Embryonic facial prominence (tissue), 1 donor: ENCODE results near the gene HPGD.
"Not testable (repeated sequence)": the region's sequence is repeated elsewhere in the genome, so short reads cannot be mapped to it uniquely, and the experiment has no call there.

Source experiments
- DNase-seq: peaks from one replicate; pipeline ENCODE4 v3.0.0-alpha.2; 2016; ENCODE audit errors: extremely low spot score

HPGD gene

GRCh38 chr4:174526731-174527130 lies 4.4 kb upstream of the HPGD start:
- no peak for DNase-seq

DNA sequence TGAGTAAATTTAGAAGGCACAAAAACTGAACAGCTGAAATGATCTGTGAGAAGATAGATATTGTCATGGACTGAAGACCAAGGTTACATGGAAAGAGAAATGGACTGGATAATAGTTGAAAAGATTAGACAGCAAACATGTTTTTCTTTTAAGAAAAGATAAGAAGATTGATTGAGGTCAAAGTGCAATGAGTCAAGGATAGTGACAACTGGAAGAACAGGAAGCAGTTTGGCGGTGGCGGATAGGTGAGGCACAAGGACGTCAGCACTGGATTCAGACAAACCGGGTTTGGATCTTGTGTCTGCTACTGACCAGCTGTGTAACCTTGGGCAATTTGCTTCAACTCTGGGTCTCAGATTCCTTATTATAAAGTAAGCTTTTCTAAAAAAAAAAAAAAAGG lies 2.0 kb upstream of the HPGD start:
- DNase-seq: no peak

- no peak for DNase-seq
Measured at GRCh38 chr4:174523025-174523693, 871 bp upstream of the HPGD start.

GRCh38 chr4:174521800-174522182 lies 497 bp downstream of the HPGD start:
- no peak for DNase-seq

GRCh38 chr4:174520660-174521059 lies 1.6 kb downstream of the HPGD start:
- DNase-seq: no peak

DNA sequence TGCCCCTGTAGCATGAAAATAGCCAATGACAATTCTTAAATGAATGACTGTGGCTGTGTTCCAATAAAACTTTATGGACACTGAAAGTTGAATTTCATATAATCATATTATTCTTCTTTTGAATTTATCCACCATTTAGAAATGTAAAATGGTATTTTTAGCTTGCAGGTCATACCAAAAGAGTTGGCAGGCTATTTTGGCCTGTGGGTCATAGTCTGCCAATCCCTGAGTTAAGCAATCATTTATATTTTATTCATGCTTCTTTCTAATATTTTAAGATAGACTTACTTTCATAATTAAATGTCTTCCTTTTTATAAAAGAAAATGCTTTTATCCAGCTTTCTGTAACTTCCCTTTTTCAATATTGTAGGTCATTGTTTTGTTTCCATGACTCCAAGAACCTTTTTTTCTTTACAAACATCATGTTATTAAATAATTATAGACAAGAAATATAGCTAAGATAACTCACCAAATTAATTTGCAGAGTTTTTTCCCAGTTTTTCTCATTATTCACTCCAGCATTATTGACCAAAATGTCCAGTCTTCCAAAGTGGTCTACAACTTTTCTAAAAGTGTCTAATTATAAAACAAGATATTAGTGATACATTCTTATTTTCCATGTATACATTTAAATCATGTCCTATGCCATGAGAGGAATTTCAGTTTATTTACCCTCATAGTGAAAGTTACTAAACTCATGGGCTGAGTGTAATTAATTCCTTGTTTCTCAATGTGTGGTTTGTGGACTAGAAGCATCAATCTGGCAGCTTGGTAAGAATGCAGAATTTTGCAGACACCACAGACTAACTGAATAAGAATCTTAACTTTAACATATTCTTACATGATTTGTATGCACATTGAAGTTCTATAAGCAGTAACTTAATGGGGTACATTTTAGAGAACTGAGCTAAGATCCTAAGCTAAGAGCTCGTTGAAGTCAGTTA lies 4.5 kb downstream of the HPGD start:
- DNase-seq: no peak

DNA sequence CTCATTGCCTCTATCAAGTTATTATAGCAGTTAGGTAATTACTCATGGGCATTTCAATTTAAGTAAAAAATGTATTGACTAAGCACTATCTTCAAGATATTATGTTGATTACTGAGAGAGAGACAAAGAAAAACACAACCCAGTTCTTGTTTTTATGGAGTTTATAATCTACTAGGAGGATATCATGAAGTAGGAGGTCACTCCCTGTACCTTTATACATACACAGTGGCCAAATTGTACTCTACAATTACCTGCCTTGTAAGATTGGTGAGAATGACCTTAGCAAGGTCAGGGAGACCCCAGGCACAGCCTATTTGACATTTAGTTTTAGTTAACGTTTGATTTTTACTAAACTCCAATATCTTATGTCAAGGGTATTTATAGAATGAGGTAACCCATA lies 5.5 kb downstream of the HPGD start:
- DNase-seq: no peak

DNA sequence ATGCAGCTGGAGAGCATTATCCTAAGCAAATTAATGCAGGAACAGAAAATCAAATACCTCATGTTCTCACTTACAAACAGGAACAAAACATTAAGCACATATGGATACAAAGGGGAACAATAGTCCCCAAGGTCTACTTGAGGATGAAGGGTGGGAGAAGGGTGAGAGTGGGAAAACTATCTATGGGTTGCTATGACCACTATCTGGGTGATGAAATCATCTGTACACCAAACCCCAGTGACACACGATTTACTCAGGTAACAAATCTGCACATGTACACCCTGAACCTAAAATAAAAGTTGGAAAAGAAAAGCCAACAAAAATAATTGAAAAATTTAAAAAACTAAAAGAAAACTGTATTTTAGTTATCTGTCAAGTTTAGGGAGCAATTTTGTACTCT lies 5.9 kb downstream of the HPGD start:
- DNase-seq: no peak

DNA sequence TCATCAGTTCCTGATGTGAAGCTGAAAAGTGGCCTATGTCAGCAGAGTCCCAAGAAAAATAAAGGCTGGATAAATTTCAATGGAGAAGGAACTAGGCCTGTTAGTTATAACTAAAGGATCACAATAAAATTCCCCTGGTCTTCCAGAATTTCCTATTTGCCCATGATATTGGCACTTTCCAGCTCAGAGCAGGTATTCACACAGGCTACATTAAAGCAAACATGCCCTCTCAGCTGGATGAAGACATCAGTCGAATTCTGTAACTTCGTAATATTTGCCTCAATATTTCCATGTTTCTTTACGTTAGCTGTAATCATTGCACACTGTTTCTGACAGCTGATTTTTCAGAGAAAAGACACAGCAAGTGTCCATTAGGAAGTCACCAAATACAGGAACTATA lies 9.5 kb downstream of the HPGD start:
- no peak for DNase-seq

- DNase-seq: no peak
Measured at GRCh38 chr4:174505892-174506291, 16.4 kb downstream of the HPGD start.

DNA sequence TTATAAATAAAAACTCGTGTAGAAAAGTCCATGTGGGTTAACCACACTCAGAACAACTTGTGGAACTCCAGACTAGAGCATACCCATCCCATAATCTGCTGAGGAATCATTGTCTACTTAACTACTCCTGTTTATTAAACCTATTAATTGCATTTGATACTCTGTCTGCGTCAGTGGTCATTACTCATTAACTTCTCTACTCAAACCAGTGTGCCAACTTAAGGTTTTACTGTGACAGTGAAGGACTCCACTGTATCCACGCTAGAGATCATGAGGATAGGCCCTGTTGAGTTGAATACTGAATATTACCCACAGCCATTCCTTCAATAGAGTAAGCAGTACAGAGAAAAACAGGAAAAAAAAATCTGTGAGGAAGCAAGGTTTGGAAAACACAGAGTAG lies 17.3 kb downstream of the HPGD start:
- no peak for DNase-seq

GRCh38 chr4:174503079-174503715 lies 19.1 kb downstream of the HPGD start:
- DNase-seq: no peak

DNA sequence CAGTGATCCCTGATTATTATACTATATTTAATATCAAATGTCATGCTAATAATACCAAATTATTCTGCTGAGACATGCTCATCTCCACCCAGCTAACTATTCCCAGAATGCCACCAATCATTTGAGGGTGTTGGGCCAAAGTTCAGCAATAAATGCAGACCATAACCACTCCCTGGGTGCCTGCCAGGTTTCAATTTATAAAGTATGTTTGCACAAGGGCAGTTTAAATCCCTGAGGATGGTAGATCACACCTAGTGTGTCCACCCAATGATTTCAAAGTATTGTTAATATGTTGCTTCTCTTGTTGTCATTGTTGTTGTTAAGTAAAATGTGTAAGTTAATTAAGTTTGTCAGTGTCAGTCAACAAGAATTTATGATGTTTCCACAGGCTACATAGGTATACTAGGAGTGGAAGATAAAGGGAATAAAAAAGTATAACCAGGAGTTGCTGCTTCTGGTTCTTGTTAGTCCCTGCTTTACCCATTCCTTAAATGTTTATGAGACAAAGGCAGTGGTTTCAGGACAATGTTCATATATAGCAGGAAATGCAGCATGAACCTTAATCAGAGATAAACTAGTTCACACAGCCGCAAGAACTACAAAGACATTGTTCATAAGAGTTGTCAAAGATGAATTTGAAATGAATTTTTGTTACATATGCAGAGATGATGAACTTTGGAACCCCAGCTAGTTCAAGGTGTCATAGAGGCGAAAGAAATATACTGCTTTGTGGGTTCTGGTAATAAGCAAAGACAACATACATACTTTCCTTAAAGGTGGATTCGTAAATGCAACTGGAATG lies 25.5 kb downstream of the HPGD start:
- DNase-seq: no peak

DNA sequence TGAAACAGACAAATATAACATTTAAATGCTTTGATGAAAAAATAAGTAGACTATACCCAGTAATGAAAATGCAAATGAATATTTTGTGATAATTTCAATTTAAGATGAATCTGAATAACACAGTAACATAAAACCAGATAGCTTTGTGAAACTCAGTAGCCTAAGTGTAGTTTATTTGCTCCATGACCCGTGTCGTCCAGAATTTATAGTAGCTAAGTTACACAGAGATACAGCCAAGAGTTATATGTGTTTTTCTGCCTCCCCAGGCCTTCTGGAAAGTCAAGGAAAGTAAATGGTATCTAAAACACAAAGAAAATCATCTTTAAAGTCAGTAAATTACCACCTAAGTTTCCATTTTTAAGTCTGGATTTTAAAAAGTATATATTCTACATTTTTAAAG lies 26.7 kb downstream of the HPGD start:
- DNase-seq: no peak

GRCh38 chr4:174494726-174495125 lies 27.6 kb downstream of the HPGD start:
- no peak for DNase-seq

GRCh38 chr4:174494146-174494545 lies 28.1 kb downstream of the HPGD start:
- no peak for DNase-seq

DNA sequence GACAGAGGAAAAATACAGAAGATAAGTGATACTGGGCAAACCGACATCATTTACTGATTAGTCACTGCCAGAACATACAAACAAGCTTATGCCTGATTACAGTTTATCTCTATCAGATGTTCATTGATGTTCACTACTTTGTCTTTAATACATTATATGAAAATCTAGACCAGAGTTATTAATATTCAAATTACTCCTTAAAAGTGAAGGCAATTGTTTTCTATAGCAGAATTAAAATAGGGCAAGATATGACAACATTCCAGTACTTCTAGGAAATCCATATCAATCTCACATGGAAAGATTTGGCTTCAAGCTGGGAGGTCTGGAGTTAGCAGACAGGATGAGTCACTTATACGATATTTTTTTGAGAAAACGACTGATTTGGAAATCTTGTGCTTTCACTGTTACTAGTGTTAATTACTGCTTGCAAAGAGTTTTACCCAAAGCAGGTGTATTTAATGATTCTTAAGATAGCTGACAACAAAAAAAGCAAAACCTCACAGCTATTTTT lies 31.8 kb downstream of the HPGD start:
- DNase-seq: no peak

DNA sequence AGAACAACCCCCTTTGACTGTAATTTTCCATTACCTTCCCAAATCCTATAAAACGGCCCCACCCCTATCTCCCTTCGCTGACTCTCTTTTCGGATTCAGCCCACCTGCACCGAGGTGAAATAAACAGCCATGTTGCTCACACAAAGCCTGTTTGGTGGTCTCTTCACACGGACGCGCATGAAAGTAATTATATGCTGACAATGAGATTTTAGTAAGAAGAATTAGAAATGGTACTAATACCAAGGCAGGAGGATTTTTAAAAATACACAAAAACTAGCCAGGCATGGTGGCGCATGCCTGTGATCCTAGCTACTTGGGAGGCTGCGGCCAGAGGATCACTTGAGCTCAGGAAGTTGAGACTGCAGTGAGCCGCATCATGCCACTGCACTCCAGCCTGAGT lies 33.9 kb downstream of the HPGD start:
- not testable (repeated sequence) for DNase-seq

DNA sequence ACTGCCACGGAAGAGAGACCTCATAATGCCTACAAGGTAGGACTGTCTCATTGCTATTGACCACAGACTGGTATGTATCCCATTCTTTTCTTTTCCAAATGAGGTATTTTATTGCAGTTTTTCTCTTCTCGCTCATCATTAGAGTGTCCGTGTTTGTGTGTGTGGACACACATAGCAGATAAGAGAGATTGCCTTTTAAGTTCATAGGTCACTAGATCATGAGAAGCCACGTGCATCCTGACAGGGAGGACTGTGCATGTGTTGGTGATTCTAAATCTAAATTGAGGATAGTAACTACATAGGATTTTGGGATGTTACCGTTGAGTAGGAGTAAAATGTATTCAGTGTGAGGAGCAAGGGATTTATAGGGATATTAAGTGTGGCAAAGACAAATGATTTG lies 37.3 kb downstream of the HPGD start:
- DNase-seq: no peak

DNA sequence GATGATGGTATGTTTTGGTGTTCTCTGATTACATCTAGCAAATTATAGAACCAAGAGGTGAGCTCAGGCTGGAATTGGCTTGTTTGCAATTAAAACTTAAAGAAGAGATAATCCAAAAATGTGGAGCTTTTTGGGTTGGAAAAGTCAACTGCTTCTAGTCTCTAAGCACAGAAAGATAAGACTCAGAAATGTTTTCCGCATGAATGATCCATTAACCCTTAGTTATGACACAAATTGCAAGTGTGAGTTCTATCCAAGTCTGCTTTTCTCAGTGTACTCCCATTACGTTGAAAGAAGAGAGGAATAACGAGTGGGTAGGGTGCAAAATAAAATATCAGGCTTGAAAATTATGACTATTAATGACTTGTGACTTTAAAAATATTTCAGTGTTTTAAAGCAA lies 38.5 kb downstream of the HPGD start:
- no peak for DNase-seq

DNA sequence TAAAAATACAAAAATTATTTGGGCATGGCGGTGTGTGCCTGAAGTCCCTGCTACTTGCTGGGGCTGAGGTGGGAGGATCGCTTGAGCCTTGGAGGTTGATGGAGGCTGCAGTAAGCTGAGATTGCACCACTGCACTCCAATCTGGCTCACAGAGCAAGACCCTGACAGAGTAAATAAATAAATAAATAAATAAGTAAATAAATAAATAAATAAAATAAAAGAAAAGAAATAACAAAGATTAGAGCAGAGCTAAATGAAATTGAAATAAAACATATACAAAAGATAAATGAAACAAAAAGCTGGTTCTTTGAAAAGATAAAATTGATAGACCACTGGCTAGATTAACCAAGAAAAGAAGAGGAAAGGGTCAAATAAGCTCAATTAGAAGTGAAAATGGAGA lies 43.1 kb downstream of the HPGD start:
- no peak for DNase-seq

DNA sequence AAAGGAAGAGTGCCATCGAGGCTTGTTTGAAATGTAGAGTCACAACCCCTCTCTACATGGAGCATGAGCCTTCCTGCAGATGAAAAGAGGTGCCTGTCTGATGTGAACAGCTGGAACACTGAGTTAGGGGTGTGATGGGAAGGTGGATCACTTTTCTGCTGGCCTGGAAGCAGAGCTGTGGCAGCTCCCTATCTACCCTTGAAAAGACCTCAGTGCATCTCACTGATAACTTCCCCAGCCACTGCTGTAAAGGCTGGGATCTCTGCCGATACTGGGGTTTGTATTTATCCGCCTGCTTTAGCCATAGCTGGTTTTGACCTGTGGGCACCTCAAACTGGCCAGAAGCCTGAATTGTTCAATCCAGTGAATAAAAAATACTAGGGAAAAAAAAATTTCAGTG lies 46.8 kb downstream of the HPGD start:
- no peak for DNase-seq
